Measurements from ENCODE around the gene SBF2.

GRCh38 chr11:9916480-9916879 lies 377.5 kb downstream of the SBF2 start:
- TF ChIP-seq CTCF (conservative IDR thresholded peaks at IDR 0.05): no peak
- TF ChIP-seq ZFX (IDR thresholded peaks at IDR 0.05): no peak

All from C4-2B (cell line).